GM19372 (cell line): ENCODE measurements around the gene TACR2.
"Not testable (repeated sequence)": the region's sequence is repeated elsewhere in the genome, so short reads cannot be mapped to it uniquely, and the experiment has no call there.

Experiments
- ATAC-seq: cut with Tn5 transposase; IDR thresholded peaks from one replicate; pipeline ENCODE4 v1.9.1; 2021; ENCODE audit warnings: mild to moderate bottlenecking, low read depth, moderate library complexity; ENCODE audit not compliant: unreplicated experiment

Gene TACR2

GRCh38 chr10:69451209-69451783 lies 34.6 kb upstream of the TACR2 start, which contains the start of gene TSPAN15:
Gene TSPAN15 (plus strand): TSS chr10:69451465. CDS start chr10:69451595, 130 bp downstream.
- peak; percentile 82 for ATAC-seq

GRCh38 chr10:69450395-69450794 lies 33.7 kb upstream of the TACR2 start:
- not testable (repeated sequence) for ATAC-seq

DNA sequence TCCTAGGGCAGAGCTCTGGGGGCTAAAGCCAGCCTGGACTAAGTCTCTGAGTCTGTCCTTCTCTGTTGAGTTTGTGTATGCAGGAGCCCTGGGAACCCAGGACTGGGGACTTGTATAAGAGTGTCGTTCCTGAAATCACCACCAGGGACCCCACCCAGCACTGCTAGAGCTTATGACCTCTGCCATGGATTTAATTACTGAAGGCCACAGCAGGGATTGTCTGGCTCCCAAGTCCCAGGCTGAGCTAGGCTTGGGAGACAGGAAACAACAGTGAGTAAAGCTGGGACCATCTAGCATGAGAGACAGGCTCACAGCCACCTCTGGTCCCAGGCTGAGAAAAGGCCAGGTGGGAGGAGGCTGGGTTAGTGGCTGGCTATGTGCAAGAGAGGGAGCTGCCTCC lies 33.1 kb upstream of the TACR2 start:
- no peak for ATAC-seq

GRCh38 chr10:69446650-69447151 lies 30.0 kb upstream of the TACR2 start:
- no peak for ATAC-seq

DNA sequence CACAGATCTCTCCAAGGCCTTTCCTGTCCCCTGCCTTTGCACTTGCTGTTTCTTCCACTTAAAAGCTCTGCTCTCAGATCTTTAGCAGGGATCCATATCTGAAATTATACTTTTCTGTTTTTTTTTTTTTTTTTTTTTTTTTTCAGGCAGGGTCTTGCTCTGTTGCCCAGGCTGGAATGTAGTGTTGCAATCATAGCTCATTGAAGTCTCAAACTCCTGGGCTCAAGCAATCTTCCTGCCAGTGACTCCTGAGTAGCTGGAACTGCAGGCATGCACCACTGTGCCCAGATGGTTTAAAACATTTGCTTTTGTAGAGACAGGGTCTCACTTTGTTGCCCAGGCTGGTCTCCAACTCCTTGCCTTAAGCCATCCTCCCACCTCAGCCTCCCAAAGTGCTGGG lies 29.5 kb upstream of the TACR2 start:
- no peak for ATAC-seq

- ATAC-seq, result no peak
Measured at GRCh38 chr10:69445041-69445440, 28.3 kb upstream of the TACR2 start.

DNA sequence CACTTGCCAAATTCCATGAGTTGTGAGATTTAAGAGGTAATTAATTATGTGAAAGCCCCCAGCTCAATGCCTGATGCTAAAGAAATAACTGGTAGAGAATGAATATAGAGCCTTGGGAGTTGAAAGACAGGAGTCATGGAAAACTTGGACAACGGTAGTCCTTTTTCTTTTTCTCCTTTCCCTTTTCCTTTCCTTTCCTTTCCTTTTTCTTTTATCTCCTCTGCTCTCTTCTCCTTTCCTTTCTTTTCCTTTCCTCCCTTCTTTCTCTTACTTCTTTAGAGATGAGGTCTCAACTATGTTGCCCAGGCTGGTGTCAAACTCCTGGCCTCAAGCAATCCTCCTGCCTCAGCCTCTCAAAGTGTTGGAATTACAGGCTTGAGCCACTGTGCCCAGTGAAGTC lies 26.6 kb upstream of the TACR2 start:
- no peak for ATAC-seq

GRCh38 chr10:69439813-69440506 lies 23.2 kb upstream of the TACR2 start:
- no peak for ATAC-seq

- ATAC-seq, result no peak
Measured at GRCh38 chr10:69439350-69439739, 22.6 kb upstream of the TACR2 start.

GRCh38 chr10:69438536-69439349 lies 22.0 kb upstream of the TACR2 start:
- no peak for ATAC-seq

DNA sequence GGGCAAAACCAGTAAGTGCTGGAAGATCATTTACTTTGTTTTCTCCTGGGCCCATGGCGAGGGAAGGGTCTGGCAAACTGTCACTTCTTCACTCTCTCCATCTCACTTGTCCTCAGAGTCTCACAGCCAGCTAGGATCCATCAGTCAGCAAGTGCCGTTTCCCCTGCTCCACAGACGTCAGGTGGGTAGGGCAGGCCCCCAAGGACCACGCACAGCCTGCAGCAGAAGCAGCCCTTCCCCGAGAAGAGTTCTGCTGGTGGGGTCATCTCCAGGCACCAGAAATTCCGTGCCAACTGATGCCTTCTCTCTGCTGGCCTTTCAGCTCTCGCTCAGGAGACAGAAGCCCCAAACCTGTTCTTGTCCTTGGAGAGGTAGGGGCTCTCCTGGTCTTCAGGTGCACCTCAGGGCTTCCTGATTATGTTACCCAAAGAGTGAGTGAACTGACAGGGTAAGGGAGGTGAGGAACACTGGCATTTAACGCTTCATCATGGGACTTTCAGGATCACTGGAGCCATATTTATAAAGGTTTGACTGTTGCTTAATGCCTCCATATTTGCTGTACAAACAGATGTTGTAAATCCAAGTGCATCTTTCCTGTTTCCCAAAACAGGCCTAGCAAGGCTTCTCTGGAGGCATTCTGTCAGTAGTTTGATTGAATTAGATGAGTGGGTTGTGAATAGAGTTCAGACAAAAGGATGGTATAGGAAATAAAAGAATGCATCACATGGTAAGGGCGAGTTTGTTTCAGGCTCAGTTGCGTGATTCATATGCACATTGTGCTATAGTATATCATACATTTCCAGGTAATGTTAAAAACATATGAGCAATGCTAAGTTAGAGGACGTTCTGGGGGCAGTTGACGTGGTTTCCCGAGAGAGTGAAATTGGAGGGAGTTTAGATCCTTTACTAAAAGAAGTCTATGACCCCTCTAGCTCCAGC lies 20.9 kb upstream of the TACR2 start:
- ATAC-seq, result no peak

- ATAC-seq, result no peak
Measured at GRCh38 chr10:69435966-69436520, 19.3 kb upstream of the TACR2 start.

- no peak for ATAC-seq
Measured at GRCh38 chr10:69434926-69435325, 18.2 kb upstream of the TACR2 start.

- ATAC-seq, result no peak
Measured at GRCh38 chr10:69434169-69434568, 17.5 kb upstream of the TACR2 start.

DNA sequence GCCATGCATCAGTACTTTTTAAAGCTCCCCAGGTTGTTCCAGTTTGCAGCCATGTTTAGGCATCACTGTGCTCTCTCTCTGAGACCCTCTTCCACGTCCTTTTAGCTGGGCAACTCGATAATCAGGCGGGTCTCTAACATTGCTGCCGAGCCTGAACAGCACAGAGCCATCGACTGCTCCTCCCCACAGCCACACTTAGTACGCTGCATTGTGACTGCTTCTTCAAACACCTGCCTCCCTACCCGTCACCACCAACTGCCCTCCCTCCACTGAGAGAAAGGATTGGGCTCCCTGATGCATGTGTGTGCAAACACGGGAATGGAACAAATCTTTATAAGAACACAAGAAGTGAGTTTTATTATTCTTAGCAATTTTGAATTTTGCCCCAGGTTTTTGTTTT lies 11.4 kb upstream of the TACR2 start:
- no peak for ATAC-seq

- ATAC-seq, result no peak
Measured at GRCh38 chr10:69426376-69426727, 9.6 kb upstream of the TACR2 start.

- ATAC-seq, result no peak
Measured at GRCh38 chr10:69425511-69426298, 9.0 kb upstream of the TACR2 start.

DNA sequence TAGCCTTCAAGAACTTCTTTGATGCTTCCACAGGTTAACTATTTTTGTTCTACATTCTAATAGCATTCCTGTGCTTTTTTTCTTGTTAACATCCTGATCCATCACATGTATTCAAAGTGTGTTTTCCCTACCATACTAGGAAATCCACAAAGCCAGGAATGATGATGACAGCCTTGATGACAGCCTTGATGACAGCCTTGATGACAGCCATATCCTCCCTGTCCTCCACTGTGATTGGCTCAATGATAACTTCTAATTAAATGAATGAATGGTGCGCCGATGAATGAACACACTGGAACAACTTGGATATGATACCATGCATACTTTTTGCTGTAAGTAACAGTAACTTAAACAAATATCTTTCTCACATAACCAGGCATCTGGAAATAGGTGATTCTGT lies 8.3 kb upstream of the TACR2 start:
- ATAC-seq, result no peak

- ATAC-seq, result no peak
Measured at GRCh38 chr10:69422676-69423075, 6.0 kb upstream of the TACR2 start.
